GM21576 (cell line): Measurements from ENCODE around the gene FRG2.
"Not testable (repeated sequence)": the region's sequence is repeated elsewhere in the genome, so short reads cannot be mapped to it uniquely, and the experiment has no call there.

Source experiments
- ATAC-seq: cut with Tn5 transposase; IDR thresholded peaks from one replicate; pipeline ENCODE4 v1.9.1; 2021; ENCODE audit warnings: mild to moderate bottlenecking, moderate library complexity; ENCODE audit not compliant: unreplicated experiment

FRG2 gene

GRCh38 chr4:190016369-190017289 is 10.4 kb downstream of the FRG2 start:
- no peak for ATAC-seq

GRCh38 chr4:190015538-190016368 is 11.3 kb downstream of the FRG2 start:
- ATAC-seq: no peak

GRCh38 chr4:190014771-190015537 is 12.1 kb downstream of the FRG2 start:
- ATAC-seq: no peak

- ATAC-seq: not testable (repeated sequence)
These were observed 37.1 kb downstream of the FRG2 start for GRCh38 chr4:189989941-189990340.

GRCh38 chr4:189988877-189989431 is 38.1 kb downstream of the FRG2 start:
- ATAC-seq: no peak

GRCh38 chr4:189985651-189986243 is 41.3 kb downstream of the FRG2 start:
- not testable (repeated sequence) for ATAC-seq

GRCh38 chr4:189984661-189985060 is 42.4 kb downstream of the FRG2 start:
- ATAC-seq: not testable (repeated sequence)

- not testable (repeated sequence) for ATAC-seq
These were observed 43.0 kb downstream of the FRG2 start for GRCh38 chr4:189983916-189984526.

GRCh38 chr4:189981970-189982369 is 45.1 kb downstream of the FRG2 start:
- no peak for ATAC-seq

- not testable (repeated sequence) for ATAC-seq
These were observed 46.8 kb downstream of the FRG2 start for GRCh38 chr4:189980292-189980691.

- ATAC-seq: no peak
These were observed 47.6 kb downstream of the FRG2 start for GRCh38 chr4:189979196-189980047.
